OCI-LY7 (cell line): ENCODE measurements around the gene SLC9A9.

Experiments
- EZH2phosphoT487 ChIP-seq: fragments of 200-600 bp; sonication (generic); IDR thresholded peaks from 2 replicates; pipeline ENCODE4 v1.6.1; 2018; ENCODE audit warnings: low read depth, borderline replicate concordance, mild to moderate bottlenecking, mixed run types, antibody characterized with exemption, low read length, moderate library complexity, mixed read lengths
- TF ChIP-seq, protein P1 (sequence below): fragments of 200-600 bp; sonication (generic); conservative IDR thresholded peaks from 2 replicates; pipeline ENCODE4 v1.5.1; 2014; ENCODE audit warnings: mild to moderate bottlenecking, antibody characterized with exemption, low read length, moderate library complexity, mixed read lengths

DNA sequence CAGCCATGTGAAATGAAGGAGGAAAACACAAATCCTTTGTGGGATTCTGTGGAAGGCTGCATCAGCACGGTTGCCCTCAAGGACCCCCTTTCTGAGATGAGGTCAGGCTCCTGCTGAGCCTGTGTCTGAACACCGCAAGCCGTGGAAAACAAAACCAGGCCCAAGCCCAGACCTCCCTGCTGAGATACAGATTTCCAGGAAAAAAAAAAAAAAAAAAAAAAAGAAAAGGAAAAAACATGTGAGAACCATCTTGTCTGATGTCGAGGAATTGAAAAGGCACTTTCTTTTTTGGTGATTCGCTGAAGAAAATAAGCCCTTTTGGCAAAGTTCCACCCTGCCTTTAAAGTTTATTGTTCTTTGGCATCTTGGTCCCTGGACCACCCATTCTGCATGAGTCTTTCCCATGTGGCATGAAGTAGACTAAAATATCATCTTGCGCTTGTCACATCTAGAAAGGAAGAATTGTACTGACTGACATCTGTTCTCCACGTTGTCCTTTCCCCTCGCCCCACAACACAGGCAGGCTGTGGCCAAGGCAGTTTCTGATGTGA is 611.1 kb downstream of the SLC9A9 start:
- TF ChIP-seq, protein P1, sequence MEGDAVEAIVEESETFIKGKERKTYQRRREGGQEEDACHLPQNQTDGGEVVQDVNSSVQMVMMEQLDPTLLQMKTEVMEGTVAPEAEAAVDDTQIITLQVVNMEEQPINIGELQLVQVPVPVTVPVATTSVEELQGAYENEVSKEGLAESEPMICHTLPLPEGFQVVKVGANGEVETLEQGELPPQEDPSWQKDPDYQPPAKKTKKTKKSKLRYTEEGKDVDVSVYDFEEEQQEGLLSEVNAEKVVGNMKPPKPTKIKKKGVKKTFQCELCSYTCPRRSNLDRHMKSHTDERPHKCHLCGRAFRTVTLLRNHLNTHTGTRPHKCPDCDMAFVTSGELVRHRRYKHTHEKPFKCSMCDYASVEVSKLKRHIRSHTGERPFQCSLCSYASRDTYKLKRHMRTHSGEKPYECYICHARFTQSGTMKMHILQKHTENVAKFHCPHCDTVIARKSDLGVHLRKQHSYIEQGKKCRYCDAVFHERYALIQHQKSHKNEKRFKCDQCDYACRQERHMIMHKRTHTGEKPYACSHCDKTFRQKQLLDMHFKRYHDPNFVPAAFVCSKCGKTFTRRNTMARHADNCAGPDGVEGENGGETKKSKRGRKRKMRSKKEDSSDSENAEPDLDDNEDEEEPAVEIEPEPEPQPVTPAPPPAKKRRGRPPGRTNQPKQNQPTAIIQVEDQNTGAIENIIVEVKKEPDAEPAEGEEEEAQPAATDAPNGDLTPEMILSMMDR, result no peak
- TF ChIP-seq EZH2phosphoT487, result no peak
